GM18499 (cell line): ENCODE results near the gene DGKB.

Source experiments
- ATAC-seq: cut with Tn5 transposase; IDR thresholded peaks from one replicate; pipeline ENCODE4 v1.9.1; 2021; ENCODE audit warnings: moderate number of reproducible peaks; ENCODE audit not compliant: insufficient read depth, unreplicated experiment

The DGKB gene

DNA sequence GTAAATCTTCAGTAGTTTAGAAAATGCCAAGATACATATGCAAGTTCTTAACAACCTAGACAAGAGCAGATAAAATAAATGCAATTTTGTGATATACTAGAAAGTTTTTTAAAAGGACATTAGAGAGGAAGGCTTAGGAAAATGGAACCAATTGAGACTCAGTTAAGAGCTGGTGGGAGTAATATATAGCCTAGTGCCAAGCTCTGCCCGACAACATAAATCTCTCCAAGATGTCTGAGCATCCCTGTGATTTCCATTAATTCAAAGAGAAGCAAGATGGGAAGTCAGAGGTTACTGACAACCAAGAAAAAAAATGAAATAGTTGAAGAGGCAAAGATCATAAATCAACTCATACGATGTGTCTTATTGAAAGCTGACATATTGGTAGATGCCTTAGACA lies 74.5 kb downstream of the DGKB start:
- ATAC-seq = no peak

- no peak for ATAC-seq
These were observed 76.1 kb downstream of the DGKB start for GRCh38 chr7:14826426-14826825.

DNA sequence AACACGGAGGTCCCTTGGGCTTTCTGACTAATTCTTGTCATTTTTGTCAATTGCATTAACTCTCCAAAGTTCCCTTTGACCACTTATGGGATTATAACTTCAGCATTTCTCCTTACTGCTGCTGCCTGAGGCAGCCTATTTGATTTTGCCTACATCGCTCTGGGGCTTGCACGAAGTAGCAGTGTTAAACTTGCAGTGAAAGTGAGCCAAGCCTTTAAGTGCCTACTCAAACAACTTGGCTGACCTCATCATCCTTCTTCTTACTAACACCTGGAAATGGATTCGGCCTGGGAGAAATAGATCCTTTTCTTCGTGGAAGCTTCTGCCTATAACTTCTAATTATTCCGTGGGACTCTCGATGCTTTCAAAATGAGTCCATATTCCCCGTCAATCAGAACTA lies 76.6 kb downstream of the DGKB start:
- ATAC-seq = no peak

GRCh38 chr7:14822481-14822854 lies 80.1 kb downstream of the DGKB start:
- no peak for ATAC-seq

DNA sequence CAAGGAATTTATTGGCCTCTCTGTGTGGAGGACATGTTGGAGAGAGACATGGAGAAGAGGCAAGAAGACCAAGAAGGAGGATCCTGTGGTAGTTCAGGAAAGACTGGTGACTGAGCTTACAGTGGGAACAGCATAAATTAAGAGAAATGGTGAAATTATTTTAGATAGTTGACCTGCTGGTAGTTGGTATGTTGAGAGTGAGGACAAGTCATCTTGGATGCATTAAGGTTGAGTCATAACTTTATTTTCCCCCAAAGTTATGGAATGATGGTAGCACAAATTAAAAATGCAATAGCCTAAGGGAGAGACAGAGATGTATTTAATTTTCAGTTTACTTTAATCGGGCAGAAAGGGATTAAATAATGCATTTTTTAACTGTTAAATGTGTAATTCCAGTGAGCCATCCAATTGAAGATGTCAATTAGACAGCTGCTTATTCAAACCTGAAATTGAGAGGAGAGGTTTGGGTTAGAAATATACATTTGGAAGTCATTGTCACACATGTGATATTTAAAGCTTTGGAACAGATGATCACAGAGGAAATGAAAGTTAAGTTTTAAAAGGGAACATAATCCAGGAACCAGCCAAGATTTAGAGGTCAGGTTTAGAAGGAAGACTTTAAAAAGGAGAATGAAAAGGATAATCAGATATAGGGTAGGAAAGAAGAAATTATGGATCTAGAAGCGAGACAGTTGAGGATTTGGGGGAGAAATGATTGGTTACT lies 80.6 kb downstream of the DGKB start:
- ATAC-seq = no peak

DNA sequence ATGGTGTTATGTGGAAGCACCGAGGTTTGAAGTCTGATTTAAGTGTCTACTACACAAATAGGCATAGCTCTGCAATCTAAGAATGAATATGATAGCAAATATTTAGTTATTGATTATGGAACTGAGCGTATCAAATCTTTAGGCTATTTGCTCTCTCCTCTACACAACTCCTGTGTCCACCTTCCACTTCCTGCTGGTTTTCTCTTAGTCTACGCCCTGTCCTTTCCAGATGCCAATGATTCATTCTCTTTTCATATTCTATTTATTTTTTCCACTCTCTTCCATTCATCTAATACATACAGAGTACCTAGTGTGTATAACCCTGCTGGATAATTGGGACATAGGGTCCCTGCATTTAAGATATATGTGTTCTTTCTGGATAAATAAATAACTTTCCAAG lies 83.7 kb downstream of the DGKB start:
- ATAC-seq = no peak

DNA sequence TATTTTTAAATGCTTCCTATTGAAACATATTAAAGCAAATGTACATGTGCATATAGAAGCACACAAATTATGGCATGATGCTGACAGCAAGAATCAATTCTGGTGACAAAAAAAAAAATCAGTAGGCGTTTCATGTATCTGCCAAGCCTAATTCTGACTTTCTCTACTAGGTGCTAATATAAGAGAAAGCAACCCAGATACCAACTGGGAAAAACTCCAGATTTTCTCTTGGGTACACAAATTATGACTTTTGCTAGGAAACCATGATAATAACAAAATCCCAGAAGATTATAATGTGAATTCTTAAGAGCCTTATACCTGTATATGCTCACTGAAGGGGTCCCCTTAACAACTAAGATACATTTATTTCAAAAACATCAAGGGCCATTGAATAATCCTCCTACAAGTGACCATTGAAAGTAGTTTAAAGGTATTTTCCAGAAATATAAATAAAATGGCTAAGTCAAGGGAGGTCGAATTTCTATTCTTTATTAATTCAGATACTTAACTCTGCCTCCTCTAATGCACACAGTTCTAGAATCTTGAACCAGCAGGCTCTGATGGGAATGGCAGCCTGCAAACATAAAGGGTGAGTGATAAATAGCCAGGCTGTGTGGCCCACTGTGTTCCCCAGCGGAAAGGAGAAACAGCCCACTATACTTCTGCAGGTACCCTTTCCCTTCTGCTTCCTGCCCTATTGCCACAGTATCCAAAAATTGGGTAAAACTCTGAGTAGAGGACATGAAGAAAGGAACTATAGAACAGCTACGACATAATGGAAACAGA lies 84.5 kb downstream of the DGKB start:
- no peak for ATAC-seq

DNA sequence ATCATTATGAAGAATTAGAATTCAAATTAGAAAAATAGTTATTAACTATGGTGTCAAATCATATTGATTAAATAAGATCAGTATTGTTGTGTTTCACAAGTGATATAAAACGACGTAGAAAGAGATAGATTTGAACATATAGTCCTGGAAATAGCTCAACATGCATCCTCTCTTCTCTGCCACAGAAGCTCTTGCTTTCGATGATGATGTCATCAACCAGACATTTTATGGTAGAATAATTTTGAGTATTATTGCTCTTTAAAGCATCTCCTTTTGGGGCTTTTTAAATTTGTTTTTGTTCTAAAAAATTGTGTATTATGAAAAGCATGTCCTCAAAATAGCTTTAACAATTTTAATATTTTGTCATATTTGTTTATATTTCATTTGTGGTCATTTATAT lies 95.0 kb downstream of the DGKB start:
- ATAC-seq = no peak

DNA sequence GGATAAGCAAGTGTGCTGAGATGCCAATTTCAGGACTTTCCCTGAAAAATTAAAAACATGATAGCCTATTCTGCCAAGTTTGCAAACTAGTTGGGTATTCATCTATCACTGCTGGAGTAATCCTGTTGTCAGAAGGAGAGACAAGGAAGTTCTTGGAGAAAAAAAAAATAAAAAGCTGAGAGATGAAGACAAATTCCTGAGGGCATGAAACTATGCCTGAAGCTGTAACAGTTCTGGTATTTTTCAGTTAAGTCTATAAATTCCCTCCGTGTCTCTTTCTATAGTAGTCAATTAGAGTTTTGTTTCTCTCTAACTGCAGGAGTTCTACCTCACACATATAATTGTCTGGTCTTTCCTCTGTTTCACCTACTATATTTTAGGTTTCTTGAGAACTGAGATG lies 95.7 kb downstream of the DGKB start:
- ATAC-seq = no peak

DNA sequence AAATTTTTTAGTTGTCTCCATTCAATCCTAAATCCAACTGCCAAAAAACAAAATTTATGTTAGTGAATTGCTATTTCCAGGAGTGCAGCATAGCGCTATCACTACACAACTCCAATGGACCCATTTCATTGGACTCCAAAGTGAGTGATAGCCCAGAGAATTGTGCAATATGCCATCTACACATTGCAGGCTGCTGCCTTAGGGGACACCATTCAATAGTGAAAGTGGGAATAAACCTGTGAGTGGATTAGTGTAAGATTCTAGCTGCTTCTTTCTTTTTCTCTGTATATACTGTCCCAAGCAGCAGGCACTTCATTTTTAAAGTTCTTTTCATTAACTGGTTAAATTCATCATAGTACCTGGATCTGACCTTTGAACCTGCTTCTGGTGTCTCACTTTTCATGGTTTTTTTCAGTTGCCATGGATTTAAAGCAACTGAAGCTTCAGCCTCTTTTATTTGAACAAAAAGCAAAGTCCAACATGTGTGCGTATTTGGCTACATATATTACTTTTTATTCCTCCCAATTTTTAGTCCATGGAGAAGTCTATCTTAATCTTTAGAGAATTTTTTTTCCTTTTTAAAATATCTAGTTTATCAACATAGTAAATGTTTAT lies 97.3 kb downstream of the DGKB start:
- no peak for ATAC-seq

DNA sequence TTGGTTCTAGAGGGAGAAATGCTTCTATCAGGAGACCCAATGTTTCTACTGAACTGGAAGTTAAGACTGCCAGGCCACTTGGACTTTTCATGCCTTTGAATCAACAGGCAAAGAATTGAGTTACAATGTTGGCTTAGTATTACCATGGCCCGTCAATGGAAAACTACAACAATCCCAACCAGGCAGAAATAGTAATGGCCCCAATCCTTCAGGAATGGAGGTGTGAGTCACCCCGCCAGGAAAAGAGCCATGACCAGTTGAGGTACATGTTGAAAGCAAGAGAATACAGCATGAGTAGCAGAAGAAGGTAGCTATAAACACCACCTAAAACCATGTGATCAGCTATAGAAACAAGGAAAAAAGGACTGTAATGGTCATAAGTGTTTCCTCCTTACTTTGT lies 101.9 kb downstream of the DGKB start:
- ATAC-seq = no peak

DNA sequence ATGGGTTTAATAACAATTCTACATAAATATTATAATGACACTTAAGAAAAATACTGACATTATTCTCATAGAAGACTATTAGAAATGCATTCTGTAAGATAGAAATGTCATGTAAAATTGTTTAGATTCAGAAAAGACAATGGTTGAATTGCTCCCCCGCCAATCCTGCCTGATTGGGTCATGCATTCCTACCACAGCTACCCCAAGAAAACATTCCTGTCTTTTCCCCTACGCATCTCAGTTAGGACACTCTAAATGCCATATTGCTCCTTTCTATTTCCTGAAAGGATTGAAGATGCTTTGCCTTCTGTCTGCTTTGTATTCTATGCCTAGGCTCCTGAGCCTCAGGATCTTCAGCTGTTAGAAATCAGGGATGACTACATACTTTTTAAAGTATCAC lies 109.4 kb downstream of the DGKB start:
- no peak for ATAC-seq

- ATAC-seq = no peak
These were observed 115.0 kb downstream of the DGKB start for GRCh38 chr7:14787551-14787950.

DNA sequence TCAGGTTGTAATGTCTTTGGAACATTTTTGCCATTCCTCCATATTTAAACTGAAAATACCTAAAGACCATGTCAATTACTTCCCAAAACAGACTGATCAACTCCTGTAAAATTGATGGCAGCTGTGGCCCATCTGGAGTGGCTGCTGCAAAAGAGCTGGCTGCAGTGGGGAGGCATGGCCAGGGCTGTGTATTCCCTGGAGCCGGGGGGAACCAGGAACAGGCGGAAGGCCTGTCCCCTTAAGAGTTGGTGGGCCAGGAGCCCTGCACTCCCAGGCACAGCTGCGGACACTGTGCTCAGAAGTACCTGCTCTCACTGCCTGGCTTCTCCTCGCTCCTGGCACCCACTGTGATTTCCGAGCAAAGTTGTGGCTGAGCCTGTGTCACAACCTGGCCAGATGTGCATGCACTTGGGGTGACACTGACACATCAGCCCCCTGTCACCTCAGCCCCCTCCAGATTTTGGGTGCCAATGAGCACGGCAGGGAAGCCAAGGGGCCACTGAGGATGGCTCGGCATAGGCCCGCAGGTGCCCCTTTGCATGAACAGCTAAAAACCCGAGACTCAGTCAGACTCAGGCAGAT lies 116.1 kb downstream of the DGKB start:
- ATAC-seq = no peak

DNA sequence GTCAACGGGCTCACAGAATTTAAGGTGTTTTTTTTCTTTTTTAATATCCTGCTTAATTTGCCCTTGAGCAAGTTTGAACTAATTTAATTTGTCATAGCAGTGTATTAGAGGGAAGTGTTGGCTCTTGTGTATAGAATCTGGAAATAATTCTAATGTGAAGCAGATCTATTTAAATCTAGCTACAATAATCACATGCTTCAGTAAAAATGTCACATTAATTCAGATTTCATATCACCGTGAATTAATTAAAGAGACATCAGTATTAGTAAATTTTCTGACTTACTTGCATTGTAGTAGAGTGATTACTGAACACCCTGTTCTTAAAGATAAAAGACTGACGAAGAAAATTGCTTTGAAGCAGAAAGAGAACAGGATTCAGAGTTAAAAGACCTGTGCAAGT lies 124.7 kb downstream of the DGKB start:
- no peak for ATAC-seq

- no peak for ATAC-seq
These were observed 126.3 kb downstream of the DGKB start for GRCh38 chr7:14776266-14776665.

- ATAC-seq = no peak
These were observed 128.8 kb downstream of the DGKB start for GRCh38 chr7:14773729-14774271.

DNA sequence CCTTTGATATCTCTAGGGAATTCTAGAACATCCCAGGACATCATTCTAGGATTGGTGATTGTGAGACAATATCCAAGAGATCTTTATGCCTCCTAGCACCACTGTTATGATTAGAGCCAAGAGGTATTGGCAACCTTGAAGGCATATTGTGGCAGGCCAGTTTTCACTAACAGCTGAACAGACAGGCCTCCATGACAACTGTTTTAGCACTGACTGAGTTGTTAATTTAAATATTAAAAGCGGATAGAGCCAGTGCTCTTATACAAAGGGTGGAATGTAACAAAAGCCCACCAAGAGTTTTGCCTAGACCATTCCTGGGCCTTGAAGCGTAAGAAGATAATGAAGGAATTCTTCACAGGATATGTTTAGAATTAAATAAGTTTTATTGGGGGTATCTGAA lies 131.9 kb downstream of the DGKB start:
- ATAC-seq = no peak

- ATAC-seq = no peak
These were observed 133.3 kb downstream of the DGKB start for GRCh38 chr7:14769261-14769660.

- no peak for ATAC-seq
These were observed 134.7 kb downstream of the DGKB start for GRCh38 chr7:14767716-14768425.
